Measurements from ENCODE around the gene KLHL33.

The KLHL33 gene

GRCh38 chr14:20376071-20376588, 59.8 kb downstream of the KLHL33 start:
- DNase-seq (ENCODE audit: low read depth, low spot score) = no peak
